Head of caudate nucleus (tissue), 42 donors: ENCODE measurements around the gene FOXC2.

Experiments
- DNase-seq, 42 donors: peaks; one replicate each; pipeline versions ENCODE4 v3.0.0 to v3.0.0-alpha.2; 2020 to 2021; ENCODE audit warnings: mixed read lengths in 7 of 42
- intact Hi-C: fragments of 100-400 bp; cut with DNase I; formaldehyde crosslinking; loops from one replicate; pipeline ENCODE4 v1.15.0; 2022

Gene FOXC2

DNA sequence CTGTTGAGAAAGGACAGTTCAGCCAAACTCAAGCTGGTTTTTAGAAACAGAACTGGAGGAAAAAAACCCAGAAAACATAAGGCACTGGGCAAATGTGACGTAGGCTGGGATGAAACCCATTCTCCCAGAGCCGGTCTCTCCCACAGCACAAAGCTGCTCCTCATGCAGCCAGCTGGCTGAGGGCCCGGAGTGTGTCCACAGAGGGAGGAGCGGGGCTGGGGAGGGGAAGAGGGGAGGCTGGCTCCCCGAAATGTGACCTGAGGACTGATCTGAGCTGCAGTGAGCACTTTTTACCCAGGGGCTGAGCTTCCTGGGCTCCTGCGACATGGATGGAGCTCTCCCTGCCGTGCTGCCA, 35.5 kb upstream of the FOXC2 start:
- peak; percentile 72 to 94 (median 86) for DNase-seq

DNA sequence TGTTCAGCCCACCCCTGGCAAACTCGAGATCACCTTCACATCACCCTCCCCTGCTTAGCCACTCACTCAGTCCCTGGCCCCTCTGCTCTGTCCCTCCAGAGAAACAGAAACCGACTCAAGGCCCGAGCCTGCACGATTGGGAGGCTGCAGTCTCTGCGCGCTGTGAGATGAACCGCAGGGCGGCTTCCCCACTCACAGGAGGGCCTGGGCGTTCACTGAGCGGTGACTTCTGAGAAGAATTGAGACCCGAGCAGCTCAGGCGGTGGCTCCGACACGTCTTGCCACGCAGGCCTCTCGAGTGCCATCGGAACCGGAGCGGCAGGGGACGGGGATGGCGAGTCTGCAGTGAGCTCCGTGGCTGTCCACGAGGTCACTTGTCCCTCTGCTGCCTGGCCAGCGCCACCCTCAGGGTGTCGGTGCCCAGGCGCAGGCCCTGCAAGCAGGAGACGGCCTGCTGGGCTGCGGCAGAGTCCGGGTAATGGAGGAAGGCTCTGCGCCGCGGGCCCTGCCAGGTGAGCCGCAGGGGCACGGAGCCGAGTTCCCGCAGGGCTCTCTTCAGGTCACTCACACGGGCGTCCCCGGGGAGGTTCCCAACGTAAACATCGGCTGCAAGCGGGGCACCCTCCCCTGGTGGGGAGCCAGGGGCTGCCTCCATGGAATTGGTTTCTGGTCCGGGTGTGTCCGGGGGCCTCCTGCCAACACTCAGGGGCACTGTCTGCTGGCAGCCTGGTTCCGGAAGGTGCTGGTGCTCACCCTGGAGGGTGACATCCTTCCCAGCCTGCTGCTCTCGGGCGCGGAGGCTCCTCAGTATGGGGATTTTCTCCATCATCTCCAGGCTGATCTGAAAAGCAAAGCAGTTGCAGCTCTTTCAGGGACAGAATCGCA, 34.7 kb upstream of the FOXC2 start:
- DNase-seq, result peak in 1 of 42 donors; percentile 42
- intact Hi-C loops, result no loop called here

More for the DNA sequence above, 35.5 kb upstream of the FOXC2 start:
- intact Hi-C loops, result no loop called here

DNA sequence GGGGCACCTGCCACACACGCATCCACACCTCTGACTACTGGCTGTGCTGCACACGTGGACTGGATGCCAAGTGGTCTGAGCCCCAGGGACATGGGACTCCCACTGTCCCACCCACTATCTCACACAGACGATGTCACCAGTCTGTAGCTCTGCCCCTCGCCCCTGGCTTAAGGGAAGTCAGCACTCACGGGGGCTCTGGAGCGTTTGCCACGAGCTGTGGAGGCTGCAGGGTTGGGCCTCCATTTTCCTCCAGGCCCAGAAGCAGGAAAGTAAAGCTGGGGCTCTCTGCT, 34.2 kb upstream of the FOXC2 start:
- intact Hi-C loops, result no loop called here
- no peak for DNase-seq

DNA sequence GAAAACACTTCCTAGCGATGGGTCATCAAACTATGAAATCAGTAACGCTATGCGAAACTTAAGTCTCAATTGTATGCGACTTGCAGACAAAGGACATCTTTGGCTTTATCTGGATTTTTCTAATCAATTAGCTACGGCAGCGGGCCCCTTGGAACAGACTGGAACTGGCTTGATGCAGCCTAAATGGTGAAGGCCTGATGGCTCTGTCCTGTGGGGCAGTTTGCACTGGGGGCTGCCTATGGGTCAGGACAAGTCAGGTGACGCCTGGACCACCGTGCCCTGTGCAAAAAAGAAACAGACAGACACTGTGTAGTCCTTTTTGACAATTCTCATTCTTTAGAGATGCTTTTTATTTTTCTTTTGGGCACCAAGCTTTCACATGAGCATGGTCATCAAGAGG, 33.6 kb upstream of the FOXC2 start:
- intact Hi-C loops, result no loop called here
- no peak for DNase-seq

DNA sequence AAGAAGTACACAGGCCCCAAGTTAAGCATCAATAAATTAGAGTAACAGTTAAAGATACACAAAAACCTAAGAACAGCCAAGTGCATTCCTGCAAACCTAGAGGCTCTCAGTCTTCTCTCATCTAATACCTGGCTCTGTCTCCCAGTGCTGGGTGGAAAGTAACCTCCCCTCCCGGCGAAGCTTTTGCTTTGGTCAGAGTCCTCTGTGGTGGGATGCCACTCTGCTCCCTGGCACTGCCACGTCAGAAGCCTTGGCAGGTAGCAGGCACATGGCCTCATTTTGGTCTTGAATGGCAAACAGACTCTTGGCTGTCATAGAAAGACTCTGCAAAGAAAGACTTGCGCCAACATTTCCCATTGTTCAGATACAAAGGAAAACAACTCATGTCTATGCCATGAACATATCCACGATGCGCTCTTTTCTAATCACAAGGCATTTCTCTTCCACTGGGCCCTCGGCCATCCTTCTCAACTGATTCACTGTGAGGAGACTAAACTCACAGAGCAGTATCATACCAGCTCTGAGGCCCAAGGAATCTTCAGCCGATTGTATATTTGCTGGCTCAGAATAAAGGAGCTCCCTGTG, 32.8 kb upstream of the FOXC2 start:
- peak in 7 of 42 donors; percentile 26 to 65 (median 41) for DNase-seq
- intact Hi-C loops, result no loop called here

DNA sequence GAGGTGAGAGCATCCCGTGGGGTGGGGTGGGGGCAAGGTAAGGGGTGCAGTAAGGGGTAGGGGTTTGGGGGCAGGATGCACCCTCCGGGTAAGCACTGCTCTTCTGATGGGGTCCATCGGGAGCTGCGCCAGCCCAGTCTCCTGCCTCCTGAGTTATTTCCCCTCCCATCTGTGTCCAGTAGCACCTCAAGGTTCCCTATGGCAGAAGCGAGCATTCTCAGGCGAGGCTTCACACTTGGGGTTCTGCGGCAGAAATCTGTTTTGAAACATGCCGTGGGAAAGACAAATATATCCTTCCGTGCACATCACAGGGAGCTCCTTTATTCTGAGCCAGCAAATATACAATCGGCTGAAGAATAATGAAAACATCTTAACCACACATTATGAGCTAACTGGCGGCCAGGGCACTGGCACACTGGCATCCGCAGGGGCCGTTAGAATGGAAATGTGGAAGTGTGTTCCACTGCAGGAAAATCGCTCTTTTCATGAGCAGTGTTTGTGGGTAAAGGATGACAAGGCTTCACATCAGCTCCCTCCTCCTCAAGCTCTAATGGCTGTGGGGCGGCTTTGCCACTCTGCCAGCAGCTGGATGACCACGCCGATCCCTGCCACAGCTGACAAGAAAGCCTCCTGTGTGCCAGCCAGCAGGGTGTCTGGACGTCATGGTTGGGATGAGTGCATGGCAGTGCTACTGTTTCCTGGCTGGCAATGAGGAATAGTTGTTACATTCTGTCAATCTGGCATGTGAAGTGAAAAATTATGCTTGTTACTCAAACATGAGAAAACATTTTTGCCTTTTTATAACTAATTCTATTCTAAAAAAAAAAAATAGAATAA, 31.6 kb upstream of the FOXC2 start:
- intact Hi-C loops, result no loop called here
- peak; percentile 33 to 83 (median 68) for DNase-seq

DNA sequence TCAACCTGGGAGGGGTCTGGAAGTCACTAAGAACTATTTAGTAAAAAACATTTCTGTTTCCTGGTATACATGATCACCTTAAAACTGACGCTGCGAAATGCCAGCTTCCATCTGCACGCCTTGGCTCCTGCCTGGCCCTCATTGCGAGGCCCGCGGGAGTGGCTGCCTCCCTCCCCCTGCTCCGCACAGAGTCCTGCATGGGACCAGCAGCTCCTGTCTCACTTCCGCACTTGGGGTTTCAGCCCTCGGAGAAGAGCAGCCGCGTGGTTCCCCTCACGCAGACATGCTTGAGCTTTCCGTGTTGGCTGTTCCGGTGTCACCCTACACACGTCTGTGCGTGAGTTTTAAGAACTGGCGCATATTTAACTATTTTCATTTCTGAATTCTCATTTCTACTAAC, 30.0 kb upstream of the FOXC2 start:
- intact Hi-C loops, result no loop called here
- DNase-seq, result no peak

DNA sequence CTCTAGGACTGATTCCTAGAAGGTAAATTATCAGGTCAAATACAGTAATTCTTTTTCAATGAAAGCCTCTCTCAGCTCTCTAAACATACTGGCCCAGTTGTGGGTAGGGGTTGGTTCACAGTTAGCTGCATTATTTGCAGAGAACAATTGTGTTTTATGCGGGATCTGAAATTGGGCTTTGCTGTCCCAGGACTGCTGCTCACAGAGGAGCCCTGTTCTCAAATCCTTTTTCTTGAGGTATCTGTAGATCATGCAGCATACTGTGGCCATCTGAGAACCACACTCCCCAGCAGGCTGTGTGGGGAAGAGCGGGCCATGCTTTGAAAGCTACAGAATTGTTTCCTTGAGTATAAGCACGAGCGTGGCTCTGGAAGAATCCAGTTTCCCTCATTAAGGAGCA, 29.1 kb upstream of the FOXC2 start:
- DNase-seq, result no peak
- intact Hi-C loops, result no loop called here

DNA sequence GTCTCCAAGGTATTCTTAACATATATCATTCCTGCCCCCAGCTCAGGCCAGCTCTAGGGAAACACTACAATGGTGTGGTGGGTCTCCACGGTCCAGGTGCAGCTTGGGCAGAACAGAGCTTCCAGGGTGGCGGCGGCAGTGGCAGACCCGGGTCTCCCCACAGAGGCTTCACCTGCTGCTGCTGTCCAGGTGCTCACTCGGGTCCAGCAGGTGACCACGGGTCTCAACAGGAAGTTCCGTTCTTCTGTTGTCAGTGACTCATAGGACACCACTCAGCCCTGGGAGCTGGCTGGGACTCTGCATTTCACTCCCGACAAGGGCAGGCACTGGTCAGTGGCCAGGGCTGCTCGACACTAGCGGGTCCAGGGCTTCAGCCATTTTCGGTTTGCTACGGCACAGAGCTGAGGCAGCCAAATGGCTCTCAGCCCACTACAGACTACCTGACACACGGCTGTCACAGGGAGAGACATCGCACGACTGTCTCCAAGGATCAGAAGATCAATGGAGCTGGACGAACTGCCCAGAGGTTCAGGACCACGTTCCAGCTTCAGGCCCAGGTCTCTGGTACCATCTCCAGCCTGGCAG, 28.3 kb upstream of the FOXC2 start:
- intact Hi-C loops, result no loop called here
- DNase-seq, result no peak

DNA sequence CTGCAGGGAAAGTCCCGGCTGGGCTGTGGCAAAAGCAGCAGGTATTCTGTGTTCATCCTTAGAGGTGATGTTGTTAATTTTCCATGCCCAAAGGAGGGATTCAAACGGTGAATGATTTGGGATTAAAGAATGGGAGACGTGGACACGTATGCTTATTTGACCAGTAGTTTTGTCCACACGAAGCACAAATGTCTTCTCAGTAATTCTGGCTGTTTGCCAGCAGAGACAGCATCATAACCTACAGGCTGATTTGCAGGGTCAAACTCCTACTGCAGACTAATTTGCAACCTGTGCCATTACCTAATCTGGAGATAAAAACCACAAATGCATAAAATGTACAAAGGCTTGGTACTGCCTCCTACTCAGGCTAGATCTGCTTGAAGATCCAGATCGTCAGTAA, 25.7 kb upstream of the FOXC2 start:
- intact Hi-C loops, result no loop called here
- DNase-seq, result no peak

DNA sequence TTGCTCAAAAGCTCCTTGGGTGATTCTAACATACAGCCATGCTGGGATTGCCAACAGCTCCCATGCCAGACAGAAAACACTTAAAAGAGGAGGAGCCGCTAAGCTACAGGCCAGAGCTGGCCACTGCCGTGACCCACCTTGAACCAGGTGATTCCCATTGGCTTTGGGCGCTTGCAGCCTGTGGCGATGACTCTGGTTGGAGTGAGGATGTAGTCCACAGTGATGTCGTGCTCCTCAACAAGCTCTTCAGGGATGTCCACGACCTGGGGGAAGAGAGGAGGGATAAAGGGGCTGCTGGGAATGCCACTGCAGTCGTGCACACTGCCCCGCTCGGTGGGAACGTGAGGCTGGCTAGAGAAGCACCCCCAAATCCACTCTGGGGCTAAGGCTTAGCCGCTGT, 25.1 kb upstream of the FOXC2 start:
- intact Hi-C loops, result no loop called here
- no peak for DNase-seq

DNA sequence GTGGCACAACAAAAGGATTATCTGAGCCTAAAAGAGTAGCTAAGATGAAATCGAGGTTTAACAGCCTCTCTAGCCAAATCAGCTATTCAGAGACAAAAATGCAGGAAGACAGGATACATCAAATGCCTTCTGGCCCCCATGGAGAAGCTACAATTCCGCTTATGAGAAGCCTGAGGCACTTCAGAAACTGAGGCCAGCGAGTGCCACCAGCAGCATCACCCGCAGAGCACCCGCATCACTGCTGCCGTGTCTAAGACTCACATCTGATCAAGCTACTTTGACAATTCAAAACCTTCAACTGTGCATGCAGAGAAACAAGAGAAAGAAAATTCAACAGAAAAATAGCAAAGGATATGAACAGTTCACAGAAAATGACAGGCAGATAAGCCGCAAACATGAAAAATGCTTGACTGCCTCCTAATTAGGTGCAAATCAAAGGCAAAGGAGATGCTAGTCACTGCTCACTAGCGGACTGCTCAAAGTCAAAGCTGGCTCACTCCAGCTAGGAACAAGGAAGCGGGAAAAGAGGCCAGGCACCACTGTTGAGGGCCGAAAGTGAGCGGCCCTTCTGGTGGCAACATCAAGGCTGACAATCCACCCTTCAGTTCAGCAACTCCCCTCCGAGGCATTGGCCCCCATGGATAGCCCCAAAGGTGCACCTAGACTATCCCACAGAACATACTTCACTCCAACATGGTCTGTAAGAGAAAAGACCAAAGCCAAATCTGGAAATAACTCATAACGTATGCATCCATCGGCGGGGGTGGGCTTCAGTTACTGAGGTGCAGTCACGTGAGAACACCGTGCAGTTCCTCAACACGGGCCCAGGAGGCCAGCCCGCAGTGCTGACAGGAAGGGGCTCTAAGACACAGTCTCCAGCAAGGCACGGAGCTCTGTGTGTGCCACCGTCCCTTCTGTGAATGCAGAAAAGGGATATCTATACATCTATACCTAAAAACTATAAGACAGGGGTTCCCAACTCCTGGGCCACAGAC, 23.6 kb upstream of the FOXC2 start:
- intact Hi-C loops, result no loop called here
- DNase-seq, result no peak

DNA sequence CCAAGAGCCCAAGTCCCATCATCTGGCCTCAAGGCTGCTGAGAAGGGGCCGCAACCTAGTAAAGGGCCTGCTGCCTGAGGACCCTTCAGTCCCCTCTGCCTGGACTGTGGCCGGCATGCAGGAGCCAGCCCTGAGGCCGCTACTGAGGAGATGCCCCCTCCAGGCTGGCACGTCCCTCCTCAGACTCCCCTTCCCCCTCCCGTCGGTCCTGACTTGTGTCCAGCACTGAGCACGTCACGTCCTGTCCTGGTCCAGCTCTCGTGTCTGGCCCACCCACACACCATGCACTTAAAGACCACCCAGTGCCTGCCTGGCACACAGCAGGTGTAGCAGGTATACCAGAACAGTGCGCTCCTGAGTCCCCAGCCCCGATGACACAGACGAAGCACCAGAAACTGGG, 21.1 kb upstream of the FOXC2 start:
- intact Hi-C loops, result no loop called here
- DNase-seq, result peak in 1 of 42 donors; percentile 5

DNA sequence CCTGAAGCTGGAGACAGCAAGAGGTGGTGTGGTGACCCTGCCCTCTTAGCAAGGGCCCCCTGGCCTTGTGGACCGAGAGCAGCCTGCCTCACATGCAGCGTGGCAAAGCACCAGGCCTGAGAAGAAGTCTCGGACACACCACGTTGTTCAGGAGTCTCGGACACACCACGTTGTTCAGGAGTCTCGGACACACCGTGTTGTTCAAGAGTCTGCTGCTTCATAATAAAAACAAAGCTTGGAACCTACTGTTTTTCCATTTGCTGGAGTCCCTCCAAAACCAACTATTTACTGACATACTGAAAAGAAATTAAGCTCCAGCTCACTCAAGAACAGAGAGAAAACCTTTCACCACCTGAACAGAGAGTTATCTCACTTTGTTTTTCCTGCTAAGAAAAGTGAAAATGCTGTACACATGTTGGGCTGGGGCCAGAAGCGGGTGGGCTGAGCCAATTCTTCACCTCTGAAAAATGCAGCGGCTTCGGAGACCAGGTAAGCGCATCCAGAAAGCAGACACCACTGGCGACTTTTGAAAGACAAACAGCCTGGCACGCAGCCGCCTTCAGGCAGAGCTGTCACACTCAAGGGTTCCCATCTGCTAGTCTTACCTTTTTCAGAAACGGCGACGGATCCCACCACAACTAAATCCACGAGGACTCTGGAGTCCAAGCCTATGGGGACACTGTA, 20.5 kb upstream of the FOXC2 start:
- intact Hi-C loops, result no loop called here
- peak in 1 of 42 donors; percentile 28 for DNase-seq

DNA sequence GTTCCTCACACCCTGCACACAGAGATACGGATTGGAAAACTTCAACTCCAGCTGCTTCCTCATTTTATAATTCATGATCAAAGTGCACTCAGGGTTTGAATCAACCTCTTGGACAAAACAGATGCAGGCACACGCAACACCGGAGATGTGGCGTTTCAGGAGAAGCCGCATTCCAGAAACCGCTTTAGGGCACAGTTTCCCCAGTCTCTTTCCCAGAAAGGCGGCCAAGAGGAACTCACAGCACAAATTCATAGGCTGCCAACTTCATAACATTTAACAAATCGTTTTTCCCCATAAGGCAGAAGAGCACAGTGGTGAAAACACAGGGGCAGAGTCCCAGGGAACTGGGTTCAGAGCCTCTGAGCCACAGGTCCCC, 20.0 kb upstream of the FOXC2 start:
- intact Hi-C loops, result no loop called here
- no peak for DNase-seq

DNA sequence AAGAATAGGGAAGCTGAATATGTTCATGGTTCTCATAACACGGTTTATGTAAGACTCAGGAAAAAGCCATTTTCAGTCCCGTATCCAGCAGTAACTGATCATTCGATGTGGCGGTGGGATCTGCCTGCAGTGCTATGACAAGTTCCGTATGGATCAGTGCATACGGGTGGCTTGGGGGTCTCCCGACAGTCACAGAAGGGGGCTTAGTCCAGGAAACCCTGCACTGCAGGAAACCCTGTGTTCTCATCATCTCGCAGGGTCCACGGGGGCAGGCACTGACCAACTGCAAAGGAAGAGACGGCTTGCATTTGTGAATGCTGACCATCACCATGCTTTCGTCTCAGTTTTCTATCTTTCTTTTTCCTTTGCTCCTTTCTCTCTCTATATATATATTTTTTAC, 19.3 kb upstream of the FOXC2 start:
- no peak for DNase-seq
- intact Hi-C loops, result no loop called here

DNA sequence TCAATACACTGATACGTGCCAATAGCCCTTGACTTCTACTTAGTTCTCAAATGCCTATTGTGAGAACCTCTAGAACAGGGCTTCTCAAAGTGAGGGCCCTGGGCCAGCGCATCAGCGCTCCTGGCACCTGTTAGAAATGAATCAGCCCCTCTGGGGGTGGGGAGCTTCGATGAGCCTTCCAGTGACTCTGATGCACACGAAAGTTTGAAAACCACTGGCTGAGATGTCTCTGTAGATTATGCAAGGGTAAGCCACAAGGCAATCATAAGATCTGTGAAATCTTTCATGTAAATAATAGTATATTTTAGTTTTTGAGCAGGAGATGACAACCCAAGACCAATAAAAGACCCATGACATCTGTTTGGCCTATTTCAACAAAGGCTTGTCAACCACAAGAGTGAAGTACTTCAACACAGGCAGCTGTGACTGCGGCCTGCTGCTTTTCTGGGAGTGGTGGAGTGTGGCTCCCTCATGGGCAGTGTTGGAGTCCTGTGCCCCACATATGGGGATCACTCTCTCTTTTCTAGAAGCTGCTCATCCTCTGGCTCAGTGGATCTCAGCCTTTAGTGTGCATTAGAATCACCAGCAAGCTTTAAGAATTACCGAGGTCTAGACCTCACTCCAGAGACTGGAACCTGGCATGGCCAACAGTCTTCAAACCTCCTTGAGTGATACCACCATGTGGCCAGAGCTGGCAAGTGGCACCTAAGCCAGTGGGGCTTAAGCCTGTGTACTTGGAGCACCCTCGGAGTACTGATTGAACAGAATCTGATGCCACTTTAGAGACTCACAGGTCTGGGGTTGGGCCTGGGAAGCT, 17.3 kb upstream of the FOXC2 start:
- no peak for DNase-seq
- intact Hi-C loops, result no loop called here

DNA sequence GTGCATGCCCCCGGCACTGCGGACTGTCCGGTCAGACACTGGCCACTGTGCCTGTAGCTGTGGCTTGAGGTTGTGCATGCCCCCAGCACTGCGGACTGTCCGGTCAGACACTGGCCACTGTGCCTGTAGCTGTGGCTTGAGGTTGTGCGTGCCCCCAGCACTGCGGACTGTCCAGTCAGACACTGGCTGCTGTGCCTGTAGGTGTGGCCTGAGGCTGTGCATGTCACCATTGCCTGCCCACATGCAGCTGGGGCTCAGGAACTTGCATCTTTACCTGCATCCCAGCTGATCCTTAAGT, 16.8 kb upstream of the FOXC2 start:
- DNase-seq, result no peak
- intact Hi-C loops, result loop anchor here (10.0 kb wide), 1 partner anchor 835 kb away; the partner anchor contains the start of gene FBXO31
